RKO (cell line): Measurements from ENCODE around the gene SOCS2.
"Not testable (repeated sequence)": the region's sequence is repeated elsewhere in the genome, so short reads cannot be mapped to it uniquely, and the experiment has no call there.

Experiments used
- DNase-seq: peaks from one replicate; pipeline ENCODE4 v3.0.0-alpha.2; 2016; ENCODE audit warnings: low spot score

The SOCS2 gene

GRCh38 chr12:93593843-93594242 lies 21.4 kb downstream of the SOCS2 start:
- DNase-seq: no peak

DNA sequence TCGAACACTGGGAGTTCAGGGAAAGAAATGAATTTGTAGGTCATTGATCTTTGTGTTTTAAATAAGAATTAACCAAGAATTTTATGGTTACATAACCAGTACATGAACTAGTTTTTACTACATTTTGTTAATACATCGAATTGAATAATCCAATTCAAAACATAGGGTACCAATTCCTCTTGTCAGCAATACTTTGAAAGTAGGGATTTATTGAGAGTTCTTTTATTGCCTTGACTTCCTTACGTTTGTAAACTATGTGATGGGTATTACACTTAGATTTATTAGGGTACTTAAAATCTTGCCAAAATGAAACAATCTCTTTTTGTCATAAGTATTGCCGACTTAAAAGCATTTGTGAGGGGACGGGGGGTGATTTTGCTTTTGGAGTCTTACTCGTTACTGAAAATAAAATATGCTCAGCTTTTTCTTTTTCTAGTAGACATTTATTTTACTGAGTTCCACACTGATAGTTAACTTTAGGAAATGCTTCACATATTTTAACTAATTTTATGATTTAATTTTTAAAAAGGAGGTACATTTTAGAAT lies 22.4 kb downstream of the SOCS2 start:
- DNase-seq: no peak

DNA sequence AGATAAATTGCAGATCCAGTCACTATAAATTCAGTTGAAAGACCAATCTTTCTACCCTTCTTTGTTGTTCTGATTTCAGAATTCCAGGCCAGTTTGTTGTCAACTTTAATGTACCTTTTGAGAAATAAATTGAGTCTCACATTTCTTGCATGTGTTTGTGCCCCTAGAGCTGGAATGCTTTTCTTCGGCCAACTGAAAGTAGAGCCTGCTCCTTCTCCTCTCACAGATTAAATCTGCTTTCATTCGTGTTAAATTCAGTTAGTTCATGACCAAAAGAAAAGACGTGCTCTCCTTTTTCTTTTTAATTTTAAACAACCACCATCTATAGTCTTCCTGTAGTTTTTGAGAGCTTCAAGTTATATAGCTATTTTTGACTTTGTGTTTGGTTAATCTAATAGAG lies 22.9 kb downstream of the SOCS2 start:
- DNase-seq: no peak

DNA sequence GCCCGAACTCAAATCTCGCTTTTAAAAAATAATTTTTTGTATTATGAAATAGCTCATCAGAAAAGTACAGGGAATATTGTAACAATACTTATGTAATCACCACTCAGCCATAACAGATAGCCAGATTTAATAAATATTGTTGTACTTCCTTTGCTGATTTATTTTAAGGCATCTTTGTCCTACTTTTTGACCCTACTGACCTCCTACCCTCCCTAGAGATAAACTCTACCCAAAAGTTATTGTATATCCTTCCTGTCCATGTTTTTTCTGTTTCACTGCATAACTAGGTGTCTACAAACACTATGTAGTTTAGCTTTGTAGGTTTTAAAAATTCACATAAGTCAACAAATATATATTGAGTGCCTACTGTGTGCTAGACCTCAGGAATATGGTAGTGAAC lies 25.1 kb downstream of the SOCS2 start:
- no peak for DNase-seq

DNA sequence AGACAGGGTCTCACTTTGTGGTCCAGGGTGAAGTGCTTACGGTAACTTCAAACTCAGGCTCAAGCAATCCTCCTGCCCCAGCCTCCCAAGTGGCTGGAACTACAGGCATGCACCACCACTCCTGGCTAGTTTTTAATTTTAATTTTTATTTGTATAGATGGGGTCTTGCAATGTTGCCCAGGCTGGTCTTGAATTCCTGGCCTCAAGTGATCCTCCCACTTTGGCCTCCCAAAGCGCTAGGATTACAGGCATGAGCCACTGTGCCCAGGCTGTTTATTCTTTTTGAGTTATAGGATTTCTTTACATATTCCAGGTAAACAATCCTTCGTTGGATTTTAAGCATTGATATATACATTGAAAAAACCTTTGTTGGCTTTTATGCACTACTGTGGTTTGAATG lies 26.7 kb downstream of the SOCS2 start:
- no peak for DNase-seq

GRCh38 chr12:93601591-93601990 lies 29.1 kb downstream of the SOCS2 start:
- DNase-seq: no peak

DNA sequence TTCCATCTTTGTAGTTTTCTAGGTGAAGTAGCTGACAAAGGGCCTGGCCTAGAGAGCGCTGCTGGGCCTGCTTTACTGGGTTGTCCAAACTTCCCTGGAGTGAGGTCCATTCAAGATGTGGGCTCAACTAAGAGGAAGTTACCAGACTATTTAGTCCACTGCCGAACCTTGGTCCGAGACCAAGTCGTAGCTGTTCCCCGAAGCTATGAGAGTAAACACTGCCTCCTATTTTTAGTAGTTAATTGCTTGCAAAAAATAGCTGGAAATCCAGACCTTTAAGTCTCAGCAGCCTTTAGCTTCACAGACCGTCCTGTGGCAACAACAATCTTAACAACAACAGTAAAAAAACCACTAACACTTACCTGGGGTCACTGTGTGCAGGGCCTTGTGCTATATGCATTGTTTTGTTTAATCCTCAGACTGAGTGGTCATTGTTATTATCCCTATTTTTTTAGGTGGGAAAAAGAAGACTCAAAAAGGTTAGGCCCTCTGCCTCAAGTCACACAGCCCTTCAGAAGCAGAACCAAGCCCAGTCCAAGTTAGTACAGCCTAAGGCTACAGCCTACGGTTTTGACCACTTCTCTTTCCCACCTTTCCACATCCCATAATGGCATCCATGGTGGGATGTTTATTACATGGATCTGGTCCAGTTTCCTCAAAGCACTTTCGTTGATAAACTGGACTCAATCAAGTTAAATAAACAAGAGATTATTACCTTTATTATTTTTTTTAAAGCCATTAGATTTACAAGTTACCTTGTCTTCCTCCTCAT lies 30.6 kb downstream of the SOCS2 start:
- DNase-seq: no peak

GRCh38 chr12:93603762-93604161 lies 31.3 kb downstream of the SOCS2 start:
- no peak for DNase-seq

DNA sequence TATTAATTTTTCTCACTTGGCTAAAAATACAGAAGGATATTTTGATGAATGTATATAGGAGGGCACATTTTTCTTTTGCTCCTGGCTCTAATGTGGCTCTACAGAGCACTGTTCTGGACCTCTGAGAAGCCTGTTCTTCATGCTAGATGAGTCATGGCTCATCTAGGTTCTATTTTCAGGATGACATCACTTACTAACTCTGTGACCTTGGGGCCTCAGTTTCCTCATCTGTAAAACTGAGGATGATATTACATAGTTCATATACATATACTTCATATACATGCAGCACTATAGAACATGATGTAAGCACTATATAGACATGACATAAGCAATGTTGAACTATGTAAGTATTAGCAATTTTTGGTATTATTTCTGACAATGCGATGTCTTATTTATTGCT lies 35.8 kb downstream of the SOCS2 start:
- DNase-seq: no peak

DNA sequence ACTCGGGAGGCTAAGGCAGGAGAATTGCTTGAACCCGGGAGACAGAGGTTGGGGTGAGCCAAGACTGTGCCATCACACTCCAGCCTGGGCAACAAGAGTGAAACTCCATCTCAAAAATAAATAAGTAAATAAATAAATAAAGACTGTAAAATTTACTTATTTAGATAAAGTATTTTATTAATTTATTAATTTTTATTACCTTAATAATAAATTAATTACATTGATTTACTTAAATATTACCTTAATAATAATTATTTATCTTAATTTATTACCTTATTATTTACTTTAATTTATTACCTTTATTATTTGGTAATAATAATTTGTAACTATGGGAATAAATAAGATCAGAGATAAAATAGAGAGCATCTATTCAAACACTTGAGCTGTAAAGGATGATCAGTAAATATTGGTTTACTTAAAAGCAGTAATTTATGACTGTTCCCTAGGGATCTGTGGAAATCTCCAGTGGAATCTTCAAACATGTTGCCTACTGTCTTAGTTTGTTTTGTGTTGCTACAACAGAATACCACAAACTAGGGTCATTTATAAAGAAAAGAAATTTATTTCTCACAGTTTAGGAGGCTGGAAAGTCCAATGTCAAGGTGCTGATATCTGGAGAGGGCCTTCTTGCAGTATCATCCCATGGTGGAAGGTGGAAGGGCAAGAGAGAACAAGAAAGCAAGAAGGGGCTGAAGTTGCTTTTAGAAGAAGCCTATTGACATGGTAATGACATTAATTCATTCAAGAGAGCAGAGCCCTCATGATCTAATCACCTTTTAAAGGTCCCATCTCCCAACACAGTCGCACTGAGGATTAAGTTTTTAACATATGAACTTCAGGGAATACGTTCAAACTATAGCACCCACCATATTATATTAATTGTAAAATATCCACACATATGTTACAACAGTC lies 37.1 kb downstream of the SOCS2 start:
- no peak for DNase-seq

DNA sequence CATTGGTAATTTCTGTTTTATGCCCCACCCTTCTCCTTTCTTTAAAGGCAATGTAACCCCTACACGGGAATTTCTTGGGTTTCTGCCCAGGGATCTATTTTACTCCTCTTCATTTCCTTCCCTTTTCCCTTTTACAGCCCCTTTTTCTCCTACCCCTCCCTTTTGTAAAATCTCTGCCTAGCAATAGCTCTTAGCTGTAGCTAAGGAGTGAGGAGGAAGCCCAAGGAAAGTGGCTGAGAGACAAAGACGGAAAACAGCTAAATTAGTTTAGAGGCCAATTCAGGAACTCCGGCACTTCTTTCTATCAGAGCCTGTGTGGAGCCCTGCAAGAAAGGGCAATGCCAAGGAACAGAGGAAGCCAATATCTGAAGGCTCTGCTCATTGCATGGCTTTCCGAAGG lies 40.3 kb downstream of the SOCS2 start:
- no peak for DNase-seq

DNA sequence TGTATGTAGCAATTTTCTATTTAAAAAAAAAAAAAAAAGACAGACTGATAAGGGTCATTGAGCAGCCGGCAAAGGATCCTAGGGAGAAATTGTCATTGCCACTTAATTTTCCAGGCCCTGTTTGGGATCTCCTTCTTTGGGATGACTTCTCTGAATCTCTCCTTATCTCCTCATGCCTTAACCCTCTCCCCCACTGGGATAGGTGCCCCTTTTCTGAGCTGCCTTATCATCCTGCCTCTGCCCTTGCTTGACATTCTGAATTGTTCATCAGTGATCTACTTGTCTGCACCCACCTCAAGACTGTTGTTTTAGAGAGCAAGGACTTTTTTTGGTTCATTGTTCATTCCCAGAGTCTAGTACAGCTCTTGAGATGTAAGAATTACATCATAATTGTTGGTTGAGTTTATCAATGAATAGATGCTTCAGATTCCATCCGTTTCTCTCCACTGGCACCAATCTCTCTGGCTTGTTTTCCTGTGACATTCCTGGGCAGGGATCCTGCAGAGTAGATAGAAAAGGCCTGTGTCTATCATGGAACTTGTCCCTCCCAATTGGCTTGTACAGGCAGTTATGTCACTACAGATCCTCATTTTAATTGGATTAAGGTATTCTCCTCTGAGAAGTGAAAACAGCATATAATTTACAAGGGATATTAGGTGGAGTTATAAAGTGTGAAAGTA lies 42.6 kb downstream of the SOCS2 start:
- no peak for DNase-seq

DNA sequence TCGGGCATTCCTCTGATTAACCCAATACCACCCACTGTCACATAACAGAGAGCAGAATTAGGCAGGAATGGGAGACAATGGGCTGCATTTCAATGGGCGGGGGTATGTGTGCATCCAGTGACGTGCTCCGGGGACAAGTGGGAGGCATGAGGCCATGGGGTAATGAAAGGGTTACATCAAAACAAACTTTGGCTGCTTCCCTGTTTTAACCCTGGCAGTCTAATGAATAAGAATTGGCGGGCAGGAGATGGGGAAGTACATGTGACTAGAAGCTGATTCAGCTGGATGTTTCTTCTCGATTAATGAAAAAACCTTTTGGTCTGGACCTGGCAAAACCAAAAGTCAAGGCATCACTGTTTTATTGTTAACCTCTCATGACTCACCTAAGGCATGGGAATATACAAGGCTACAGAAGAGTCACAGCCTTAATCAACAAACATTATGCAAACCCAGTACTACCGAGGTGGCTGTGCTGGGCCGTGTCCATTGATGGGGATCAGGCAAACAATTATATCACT lies 44.2 kb downstream of the SOCS2 start:
- no peak for DNase-seq

GRCh38 chr12:93618891-93619410 lies 46.5 kb downstream of the SOCS2 start:
- DNase-seq: no peak

DNA sequence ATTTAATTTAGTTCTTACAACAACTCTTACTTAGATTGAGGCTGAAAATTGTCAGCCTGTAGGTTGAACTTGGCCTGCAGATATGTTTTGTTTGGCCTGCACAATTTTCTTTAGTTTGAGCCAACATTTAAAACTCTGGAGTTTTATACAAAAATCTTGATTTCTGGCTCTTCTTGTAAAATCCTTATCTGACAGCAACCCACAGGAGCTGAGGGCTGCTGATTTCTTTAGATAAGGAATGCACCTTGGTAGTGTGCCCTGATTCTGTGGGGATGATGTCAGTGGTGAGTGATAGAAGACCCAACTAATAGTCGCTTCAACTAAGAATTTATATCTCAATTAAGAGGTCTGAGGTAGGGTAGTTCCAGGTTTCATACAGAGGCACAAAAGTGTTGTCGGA lies 49.5 kb downstream of the SOCS2 start:
- no peak for DNase-seq

GRCh38 chr12:93622485-93622884 lies 50.0 kb downstream of the SOCS2 start:
- DNase-seq: no peak

- peak; percentile 88 for DNase-seq
These were observed 52.3 kb downstream of the SOCS2 start for GRCh38 chr12:93624595-93625294.

DNA sequence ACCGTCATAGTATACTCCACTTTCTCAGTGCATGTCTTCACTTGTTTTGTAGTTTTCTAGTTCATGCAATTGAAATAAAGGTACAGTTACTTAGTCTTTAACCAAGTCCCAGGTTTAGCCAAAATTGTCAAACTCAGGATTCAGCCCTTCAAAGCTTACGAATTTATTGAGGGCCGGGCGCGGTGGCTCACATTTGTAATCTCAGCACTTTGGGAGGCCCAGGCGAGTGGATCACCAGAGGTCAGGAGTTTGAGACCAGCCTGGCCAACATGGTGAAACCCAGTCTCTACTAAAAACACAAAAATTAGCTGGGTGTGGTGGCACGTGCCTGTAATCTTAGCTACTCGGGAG lies 52.8 kb downstream of the SOCS2 start:
- not testable (repeated sequence) for DNase-seq

- no peak for DNase-seq
These were observed 53.7 kb downstream of the SOCS2 start for GRCh38 chr12:93626160-93626559.
